A549 (cell line): ENCODE data around the gene PPP2R5B. TPM values are rescaled to one million over a fixed set of nuclear protein-coding genes. Genes with fewer than 3 reads are reported as not detected.

ENCODE experiments used
- ATAC-seq, 2 experiments: fragments of 200-7000 bp in 1 of 2; fragments of >200 bp in 1 of 2; cut with Nextera tagmentation in 1 of 2; cut with Tn5 transposase in 1 of 2; 3 replicates each; pipeline versions ENCODE4 v1.8.0 to v1.9.1; 2018 to 2020; ENCODE audit warnings: mild to moderate bottlenecking in 1 of 2, moderate library complexity in 1 of 2
- CTCF ChIA-PET: fragments of 300-600 bp; sonication (Branson Sonifier 250); formaldehyde crosslinking; extraction: SDS; loops from one replicate; lab custom pipeline; 2021; ENCODE audit warnings: antibody characterized with exemption, inconsistent platforms; lab: Yijun Ruan, JAX
- POLR2A ChIA-PET: fragments of 350-600 bp; formaldehyde crosslinking; extraction: SDS; loops from one replicate; lab custom pipeline; 2021; ENCODE audit warnings: antibody characterized with exemption, inconsistent platforms; lab: Yijun Ruan, JAX
- DNase-seq, 2 experiments: peaks; one replicate each; pipeline versions ENCODE4 v3.0.0 to v3.0.0-alpha.2; 2011 to 2016; ENCODE audit warnings: low read depth in 1 of 2, low spot score in 1 of 2
- FAIRE-seq: peaks from 2 replicates; lab custom pipeline; 2011; peaks lifted over from hg19 to GRCh38; lab: Jason Lieb, UNC
- H3K27ac ChIP-seq, 2 experiments: fragments of >200 bp; sonication (Bioruptor Twin); formaldehyde crosslinking; 3 replicates each; pipeline ENCODE4 v1.5.1; 2016 to 2017
- H3K4me1 ChIP-seq: fragments of >200 bp; sonication (Bioruptor Twin); formaldehyde crosslinking; 3 replicates; pipeline ENCODE4 v1.6.1; 2016
- H3K4me2 ChIP-seq: fragments of >200 bp; sonication (Bioruptor Twin); formaldehyde crosslinking; 3 replicates; pipeline ENCODE4 v1.6.1; 2016
- H3K4me3 ChIP-seq: fragments of >200 bp; sonication (Bioruptor Twin); formaldehyde crosslinking; 3 replicates; pipeline ENCODE4 v1.5.1; 2016
- H3K9me3 ChIP-seq: fragments of >200 bp; sonication (Bioruptor Twin); formaldehyde crosslinking; 3 replicates; pipeline ENCODE4 v1.6.1; 2016
- CBX2 ChIP-seq: fragments of 200-600 bp; sonication (generic); IDR thresholded peaks from 2 replicates; pipeline ENCODE4 v1.6.1; 2016; ENCODE audit warnings: low read depth, mild to moderate bottlenecking, borderline replicate concordance
- CBX8 ChIP-seq: fragments of 200-600 bp; sonication (generic); IDR thresholded peaks from 2 replicates; pipeline ENCODE4 v1.6.1; 2016
- CEBPB ChIP-seq, 2 experiments: fragments of >200 bp in 1 of 2; sonication (Bioruptor Twin) in 1 of 2; formaldehyde crosslinking in 1 of 2; IDR thresholded peaks; 2 replicates each; pipeline ENCODE4 v1.6.1; 2012 to 2016
- CHD2 ChIP-seq: fragments of 150-350 bp; IDR thresholded peaks from 2 replicates; pipeline ENCODE4 v1.6.1; 2014; ENCODE audit warnings: low read length; ENCODE audit not compliant: partially characterized antibody
- EHMT2 ChIP-seq: fragments of 200-600 bp; sonication (generic); IDR thresholded peaks from 2 replicates; pipeline ENCODE4 v1.6.1; 2016; ENCODE audit warnings: antibody characterized with exemption, low read depth, mild to moderate bottlenecking, moderate library complexity
- ESRRA ChIP-seq: fragments of 150-350 bp; IDR thresholded peaks from 2 replicates; pipeline ENCODE4 v1.6.1; 2014; ENCODE audit warnings: mild to moderate bottlenecking, low read length, borderline replicate concordance
- FOXS1 ChIP-seq: fragments of 250-450 bp; sonication (Bioruptor Pico); IDR thresholded peaks from 2 replicates; pipeline ENCODE4 v1.5.0; 2020; ENCODE audit warnings: mild to moderate bottlenecking, moderate library complexity
- GATA3 ChIP-seq: IDR thresholded peaks from 2 replicates; pipeline ENCODE4 v1.6.1; 2012; ENCODE audit warnings: borderline replicate concordance
- HEYL ChIP-seq: fragments of 250-450 bp; sonication (Bioruptor Pico); IDR thresholded peaks from 2 replicates; pipeline ENCODE4 v1.8.0; 2021; ENCODE audit warnings: mild to moderate bottlenecking, moderate library complexity
- HOXB5 ChIP-seq: fragments of 250-450 bp; sonication (Bioruptor Pico); IDR thresholded peaks from 2 replicates; pipeline ENCODE4 v1.5.0; 2020; ENCODE audit warnings: mild to moderate bottlenecking, moderate library complexity
- KDM1A ChIP-seq: fragments of 200-600 bp; sonication (generic); IDR thresholded peaks from 2 replicates; pipeline ENCODE4 v1.6.1; 2016; ENCODE audit warnings: low read depth, mild to moderate bottlenecking
- MYC ChIP-seq: IDR thresholded peaks from 2 replicates; pipeline ENCODE4 v1.6.1; 2012; ENCODE audit warnings: mild to moderate bottlenecking, inconsistent platforms, low read length, improper control_type of control experiment, borderline replicate concordance
- NFE2L2 ChIP-seq: fragments of 150-350 bp; conservative IDR thresholded peaks from 2 replicates; pipeline ENCODE4 v1.6.1; 2014; ENCODE audit warnings: low read length
- PHF8 ChIP-seq: fragments of 200-600 bp; sonication (generic); IDR thresholded peaks from 2 replicates; pipeline ENCODE4 v1.6.1; 2016; ENCODE audit warnings: low read depth, mild to moderate bottlenecking, antibody characterized with exemption, moderate library complexity, borderline replicate concordance
- POLR2A ChIP-seq: IDR thresholded peaks from 2 replicates; pipeline ENCODE4 v1.6.1; 2012; ENCODE audit warnings: mild to moderate bottlenecking, low read length
- POLR2AphosphoS2 ChIP-seq: conservative IDR thresholded peaks from 2 replicates; pipeline ENCODE4 v1.6.1; 2012; ENCODE audit warnings: low read length, improper control_type of control experiment, inconsistent platforms
- RAD21 ChIP-seq, 2 experiments: fragments of >200 bp in 1 of 2; sonication (Bioruptor Twin) in 1 of 2; formaldehyde crosslinking in 1 of 2; IDR thresholded peaks in 1 of 2; conservative IDR thresholded peaks in 1 of 2; 2 replicates in 1 of 2; 3 replicates in 1 of 2; pipeline ENCODE4 v1.6.1; 2012 to 2018; ENCODE audit warnings: inconsistent platforms in 1 of 2
- RARB ChIP-seq: fragments of 250-450 bp; sonication (Bioruptor Pico); IDR thresholded peaks from 2 replicates; pipeline ENCODE4 v1.8.0; 2021; ENCODE audit warnings: mild to moderate bottlenecking, moderate library complexity
- RFX5 ChIP-seq: fragments of 450-650 bp; IDR thresholded peaks from 2 replicates; pipeline ENCODE4 v1.7.1; 2014; ENCODE audit warnings: antibody characterized with exemption, mild to moderate bottlenecking, moderate library complexity
- SMC3 ChIP-seq: fragments of >200 bp; sonication (Bioruptor Twin); formaldehyde crosslinking; IDR thresholded peaks from 3 replicates; pipeline ENCODE4 v1.6.1; 2018; ENCODE audit warnings: inconsistent platforms
- SREBF2 ChIP-seq: fragments of 450-650 bp; IDR thresholded peaks from 2 replicates; pipeline ENCODE4 v1.6.1; 2014; ENCODE audit warnings: mild to moderate bottlenecking, moderate library complexity
- ZC3H11A ChIP-seq: fragments of 450-650 bp; IDR thresholded peaks from 2 replicates; pipeline ENCODE4 v1.6.1; 2014; ENCODE audit warnings: antibody characterized with exemption, mild to moderate bottlenecking
- ZNF302 ChIP-seq: fragments of 250-450 bp; sonication (Bioruptor Pico); IDR thresholded peaks from 2 replicates; pipeline ENCODE4 v1.9.0; 2021; ENCODE audit warnings: inconsistent platforms, mild to moderate bottlenecking, moderate library complexity
- ZSCAN20 ChIP-seq: fragments of 250-450 bp; sonication (Bioruptor Pico); IDR thresholded peaks from 2 replicates; pipeline ENCODE4 v1.8.0; 2022; ENCODE audit warnings: mild to moderate bottlenecking, moderate library complexity
- WGBS: methylation state at CpG from one replicate; pipeline ENCODE4 v1.1.6; 2017; ENCODE audit errors: missing lambda C conversion rate; 5-methylcytosine and 5-hydroxymethylcytosine counted together
- polyA plus RNA-seq, 4 experiments: library from polyadenylated mRNA; depleted of rRNA in 3 of 4; stranded (reverse); fragments of >200 nt; fragmentation: RNase III in 1 of 4; extraction: RNeasy Plus Mini Kit Qiagen cat#74134 plus additional on column Dnase treatment in 1 of 4; gene quantifications; 2 replicates in 3 of 4; 3 replicates in 1 of 4; pipeline ENCODE4 v1.2.3, GENCODE V29; 2011 to 2017
- TF ChIP-seq, protein P1 (sequence below): IDR thresholded peaks from 2 replicates; pipeline ENCODE4 v1.6.1; 2012
- TF ChIP-seq, protein P2 (sequence below): fragments of 200-600 bp; sonication (generic); IDR thresholded peaks from 2 replicates; pipeline ENCODE4 v1.6.1; 2016; ENCODE audit warnings: antibody characterized with exemption, mild to moderate bottlenecking, moderate library complexity
- TF ChIP-seq, protein P3 (sequence below): fragments of >200 bp; sonication (Bioruptor Twin); formaldehyde crosslinking; IDR thresholded peaks from 3 replicates; pipeline ENCODE4 v1.5.1; 2016
- TF ChIP-seq, protein P4 (sequence below): fragments of 250-450 bp; sonication (Bioruptor Pico); IDR thresholded peaks from 2 replicates; pipeline ENCODE4 v1.5.0; 2021; ENCODE audit warnings: mild to moderate bottlenecking, moderate library complexity, borderline replicate concordance

Gene PPP2R5B
- polyA plus RNA-seq, 2 of the 4 experiments (the other 2 are of a cell fraction): 5.7 to 6.9 TPM

DNA sequence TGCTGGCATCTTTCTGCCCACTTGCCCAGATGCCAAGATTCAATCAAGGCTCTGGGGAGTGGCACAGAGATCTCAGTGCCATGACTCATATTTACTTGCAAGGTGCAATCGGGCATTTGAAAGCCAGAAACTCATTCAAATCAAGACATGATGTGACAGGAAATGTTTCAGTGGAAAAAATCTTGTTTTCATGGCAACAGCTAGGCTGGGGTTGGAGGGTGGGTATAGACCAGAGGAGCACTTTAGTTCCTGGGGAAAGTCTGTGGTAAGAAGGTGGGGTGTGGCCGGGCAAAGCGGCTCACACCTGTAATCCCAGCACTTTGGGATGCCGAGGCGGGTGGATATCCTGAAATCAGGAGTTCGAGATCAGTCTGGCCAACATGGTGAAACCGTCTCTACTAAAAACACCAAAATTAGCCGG is 46.3 kb downstream of the PPP2R5B start:
- Histone ChIP-seq H3K4me3 (no peak overlapping the region), H3K9me3 (no peaks in the 10 kb centered on the region), H3K27ac (no peak overlapping the region), H3K4me1 (peaks cover 9% of the 10 kb centered on the region), H3K4me2 (peak overlapping the region; percentile 32; the same call in 1 of the 3 replicates)
- DNase-seq (peak in 1 of 2 experiments; percentile 53), ATAC-seq (no peak), FAIRE-seq (no peak)
- 71% methylated on average over 8 of the region's 8 CpGs for WGBS
- ChIA-PET CTCF (no interaction called here), POLR2A (no interaction called here)
- TF ChIP-seq ZC3H11A (no peak), CEBPB (IDR thresholded peaks at IDR 0.05) (no peak), RAD21 (conservative IDR thresholded peaks at IDR 0.05 in 1 of 2, IDR thresholded peaks at IDR 0.05 in 1 of 2) (no peak), FOXS1 (CRISPR knock-in tag) (no peak)

DNA sequence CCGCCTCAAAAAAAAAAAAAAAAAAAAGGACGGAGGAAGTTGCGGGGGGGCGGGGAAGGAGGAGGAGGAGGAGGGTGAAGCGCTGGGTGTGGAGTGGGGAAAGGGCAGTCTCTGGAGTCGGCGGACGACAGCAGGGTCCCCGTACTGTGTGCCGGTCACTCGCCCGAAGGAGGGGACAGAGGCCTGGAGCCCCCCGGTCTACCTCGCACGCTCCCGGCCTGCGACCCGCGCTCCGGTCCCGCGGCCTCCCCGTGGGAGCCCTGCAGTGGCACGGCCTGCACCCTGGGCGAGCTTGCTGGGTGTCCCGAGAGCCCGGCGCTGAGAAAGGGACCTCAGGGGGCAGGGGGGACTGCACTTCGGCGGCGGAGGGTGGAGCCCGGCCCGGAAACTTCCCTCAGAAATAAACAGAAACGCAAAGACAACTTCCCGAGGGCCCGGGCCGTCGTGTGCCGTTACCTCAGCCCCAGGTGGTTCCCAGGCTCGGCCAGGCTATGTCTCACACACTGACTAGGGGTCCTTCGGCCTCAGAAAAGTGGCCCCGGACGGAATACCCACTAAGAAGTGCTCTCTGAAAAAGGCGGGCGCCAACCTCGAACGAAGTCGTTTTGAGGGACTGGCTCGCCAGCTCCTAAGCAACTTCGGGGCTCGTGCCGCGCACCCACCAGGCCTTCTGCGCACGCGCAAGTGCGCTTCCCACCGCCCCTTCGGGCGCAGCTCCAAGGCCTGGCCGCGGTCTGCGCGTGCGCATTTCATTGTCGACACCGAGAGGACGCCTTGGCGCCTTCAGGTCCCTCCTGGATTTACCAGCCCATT is 47.1 kb downstream of the PPP2R5B start, which contains the start of gene MAJIN:
Gene MAJIN (minus strand): TSS at position 688 of the 813 bp plus-strand sequence. CDS start 12,703 bp downstream, outside the sequence.
- peak within 1 kb of the TSS; percentile 27 for H3K4me3 ChIP-seq
- CTCF ChIA-PET: interaction anchor here (0.8 to 1.1 kb wide), 3 partner anchors 34 to 105 kb away, joined by 3 to 4 read pairs (median 3); no protein-coding TSS in a partner anchor
- H3K4me1 ChIP-seq: peaks cover 9% of the 10 kb centered on the region
- H3K27ac ChIP-seq: peak within 1 kb of the TSS; percentile 56 to 71; a peak in 5 of 6 replicates
- peak within 1 kb of the TSS; percentile 69 for H3K4me2 ChIP-seq
- no peaks in the 10 kb centered on the region for H3K9me3 ChIP-seq
- DNase-seq: peak; percentile 69 to 88
- POLR2A ChIA-PET: interaction anchor here (1.0 kb wide), 1 partner anchor 43 kb away, joined by 3 read pairs; the partner anchor contains the start of gene ARL2
- FAIRE-seq: no peak
- ATAC-seq: peak; percentile 64 to 79
- 70% methylated on average over 55 of the region's 69 CpGs for WGBS
- no peak for TF ChIP-seq SMC3
- TF ChIP-seq, protein P1, sequence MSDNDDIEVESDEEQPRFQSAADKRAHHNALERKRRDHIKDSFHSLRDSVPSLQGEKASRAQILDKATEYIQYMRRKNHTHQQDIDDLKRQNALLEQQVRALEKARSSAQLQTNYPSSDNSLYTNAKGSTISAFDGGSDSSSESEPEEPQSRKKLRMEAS: peak; percentile 99
- TF ChIP-seq ZNF302 (CRISPR knock-in tag): no peak
- no peak for TF ChIP-seq POLR2AphosphoS2
- no peak for TF ChIP-seq KDM1A
- no peak for TF ChIP-seq ESRRA
- TF ChIP-seq CBX8: no peak
- no peak for TF ChIP-seq EHMT2
- TF ChIP-seq RFX5: no peak
- TF ChIP-seq, protein P2, sequence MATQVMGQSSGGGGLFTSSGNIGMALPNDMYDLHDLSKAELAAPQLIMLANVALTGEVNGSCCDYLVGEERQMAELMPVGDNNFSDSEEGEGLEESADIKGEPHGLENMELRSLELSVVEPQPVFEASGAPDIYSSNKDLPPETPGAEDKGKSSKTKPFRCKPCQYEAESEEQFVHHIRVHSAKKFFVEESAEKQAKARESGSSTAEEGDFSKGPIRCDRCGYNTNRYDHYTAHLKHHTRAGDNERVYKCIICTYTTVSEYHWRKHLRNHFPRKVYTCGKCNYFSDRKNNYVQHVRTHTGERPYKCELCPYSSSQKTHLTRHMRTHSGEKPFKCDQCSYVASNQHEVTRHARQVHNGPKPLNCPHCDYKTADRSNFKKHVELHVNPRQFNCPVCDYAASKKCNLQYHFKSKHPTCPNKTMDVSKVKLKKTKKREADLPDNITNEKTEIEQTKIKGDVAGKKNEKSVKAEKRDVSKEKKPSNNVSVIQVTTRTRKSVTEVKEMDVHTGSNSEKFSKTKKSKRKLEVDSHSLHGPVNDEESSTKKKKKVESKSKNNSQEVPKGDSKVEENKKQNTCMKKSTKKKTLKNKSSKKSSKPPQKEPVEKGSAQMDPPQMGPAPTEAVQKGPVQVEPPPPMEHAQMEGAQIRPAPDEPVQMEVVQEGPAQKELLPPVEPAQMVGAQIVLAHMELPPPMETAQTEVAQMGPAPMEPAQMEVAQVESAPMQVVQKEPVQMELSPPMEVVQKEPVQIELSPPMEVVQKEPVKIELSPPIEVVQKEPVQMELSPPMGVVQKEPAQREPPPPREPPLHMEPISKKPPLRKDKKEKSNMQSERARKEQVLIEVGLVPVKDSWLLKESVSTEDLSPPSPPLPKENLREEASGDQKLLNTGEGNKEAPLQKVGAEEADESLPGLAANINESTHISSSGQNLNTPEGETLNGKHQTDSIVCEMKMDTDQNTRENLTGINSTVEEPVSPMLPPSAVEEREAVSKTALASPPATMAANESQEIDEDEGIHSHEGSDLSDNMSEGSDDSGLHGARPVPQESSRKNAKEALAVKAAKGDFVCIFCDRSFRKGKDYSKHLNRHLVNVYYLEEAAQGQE: no peak
- TF ChIP-seq ZC3H11A: no peak
- TF ChIP-seq RARB (CRISPR knock-in tag): no peak
- TF ChIP-seq CBX2: no peak
- no peak; the same call in 1 of the 2 replicates for TF ChIP-seq POLR2A
- TF ChIP-seq NFE2L2: no peak
- no peak for TF ChIP-seq MYC
- TF ChIP-seq, protein P3, sequence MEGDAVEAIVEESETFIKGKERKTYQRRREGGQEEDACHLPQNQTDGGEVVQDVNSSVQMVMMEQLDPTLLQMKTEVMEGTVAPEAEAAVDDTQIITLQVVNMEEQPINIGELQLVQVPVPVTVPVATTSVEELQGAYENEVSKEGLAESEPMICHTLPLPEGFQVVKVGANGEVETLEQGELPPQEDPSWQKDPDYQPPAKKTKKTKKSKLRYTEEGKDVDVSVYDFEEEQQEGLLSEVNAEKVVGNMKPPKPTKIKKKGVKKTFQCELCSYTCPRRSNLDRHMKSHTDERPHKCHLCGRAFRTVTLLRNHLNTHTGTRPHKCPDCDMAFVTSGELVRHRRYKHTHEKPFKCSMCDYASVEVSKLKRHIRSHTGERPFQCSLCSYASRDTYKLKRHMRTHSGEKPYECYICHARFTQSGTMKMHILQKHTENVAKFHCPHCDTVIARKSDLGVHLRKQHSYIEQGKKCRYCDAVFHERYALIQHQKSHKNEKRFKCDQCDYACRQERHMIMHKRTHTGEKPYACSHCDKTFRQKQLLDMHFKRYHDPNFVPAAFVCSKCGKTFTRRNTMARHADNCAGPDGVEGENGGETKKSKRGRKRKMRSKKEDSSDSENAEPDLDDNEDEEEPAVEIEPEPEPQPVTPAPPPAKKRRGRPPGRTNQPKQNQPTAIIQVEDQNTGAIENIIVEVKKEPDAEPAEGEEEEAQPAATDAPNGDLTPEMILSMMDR: no peak
- TF ChIP-seq HEYL: no peak
- no peak for TF ChIP-seq ZSCAN20 (CRISPR knock-in tag)
- TF ChIP-seq, protein P4, sequence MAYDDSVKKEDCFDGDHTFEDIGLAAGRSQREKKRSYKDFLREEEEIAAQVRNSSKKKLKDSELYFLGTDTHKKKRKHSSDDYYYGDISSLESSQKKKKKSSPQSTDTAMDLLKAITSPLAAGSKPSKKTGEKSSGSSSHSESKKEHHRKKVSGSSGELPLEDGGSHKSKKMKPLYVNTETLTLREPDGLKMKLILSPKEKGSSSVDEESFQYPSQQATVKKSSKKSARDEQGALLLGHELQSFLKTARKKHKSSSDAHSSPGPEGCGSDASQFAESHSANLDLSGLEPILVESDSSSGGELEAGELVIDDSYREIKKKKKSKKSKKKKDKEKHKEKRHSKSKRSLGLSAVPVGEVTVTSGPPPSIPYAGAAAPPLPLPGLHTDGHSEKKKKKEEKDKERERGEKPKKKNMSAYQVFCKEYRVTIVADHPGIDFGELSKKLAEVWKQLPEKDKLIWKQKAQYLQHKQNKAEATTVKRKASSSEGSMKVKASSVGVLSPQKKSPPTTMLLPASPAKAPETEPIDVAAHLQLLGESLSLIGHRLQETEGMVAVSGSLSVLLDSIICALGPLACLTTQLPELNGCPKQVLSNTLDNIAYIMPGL (CRISPR knock-in tag): no peak
- TF ChIP-seq PHF8: no peak
- 0 out of 2 replicates have a peak, but pooled peaks have one; percentile 42 for TF ChIP-seq HOXB5
- no peak for TF ChIP-seq GATA3
- TF ChIP-seq CHD2: no peak
- TF ChIP-seq SREBF2: no peak
